ENCODE results near the gene FER.

- TF ChIP-seq CTCF (IDR thresholded peaks at IDR 0.05) (no peak), POLR2A (IDR thresholded peaks at IDR 0.05) (no peak)
Measured at GRCh38 chr5:108830705-108831276, 83.1 kb downstream of the FER start.
